ENCODE data around the gene XXYLT1. TPM values are rescaled to one million over a fixed set of nuclear protein-coding genes. Genes with fewer than 3 reads are reported as not detected.

The XXYLT1 gene
- polyA plus RNA-seq, 2 of the 4 experiments (the other 2 are of a cell fraction) = 11.9 to 12.0 TPM

DNA sequence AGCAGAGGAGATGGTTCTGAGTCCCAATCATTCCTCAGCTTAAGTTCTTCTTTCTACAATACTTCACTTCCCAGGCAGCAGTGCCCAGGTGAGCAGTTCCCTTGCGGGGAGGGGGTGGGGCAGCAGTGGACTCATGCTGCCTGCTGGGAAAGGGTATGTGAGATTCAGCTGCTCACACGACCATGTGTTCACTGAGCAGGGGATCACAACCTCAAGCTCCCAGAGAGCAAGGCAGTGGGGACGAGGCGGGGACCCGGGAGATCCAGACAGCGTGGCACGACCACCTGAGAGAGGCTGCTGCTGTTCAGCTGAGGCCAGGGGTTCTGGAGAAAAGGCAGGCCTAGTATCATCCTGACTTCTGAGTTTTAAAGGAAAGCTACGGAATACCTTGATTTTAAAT is 166.6 kb downstream of the XXYLT1 start:
- Histone ChIP-seq H3K4me2 (no peak overlapping the region), H3K4me3 (no peak overlapping the region), H3K4me1 (peaks cover 55% of the 10 kb centered on the region), H3K27ac (peak overlapping the region; percentile 22 to 89; a peak in 5 of 6 replicates), H3K9me3 (no peaks in the 10 kb centered on the region)
- TF ChIP-seq ZC3H11A (IDR thresholded peaks at IDR 0.05) = no peak
- TF ChIP-seq, protein P1, sequence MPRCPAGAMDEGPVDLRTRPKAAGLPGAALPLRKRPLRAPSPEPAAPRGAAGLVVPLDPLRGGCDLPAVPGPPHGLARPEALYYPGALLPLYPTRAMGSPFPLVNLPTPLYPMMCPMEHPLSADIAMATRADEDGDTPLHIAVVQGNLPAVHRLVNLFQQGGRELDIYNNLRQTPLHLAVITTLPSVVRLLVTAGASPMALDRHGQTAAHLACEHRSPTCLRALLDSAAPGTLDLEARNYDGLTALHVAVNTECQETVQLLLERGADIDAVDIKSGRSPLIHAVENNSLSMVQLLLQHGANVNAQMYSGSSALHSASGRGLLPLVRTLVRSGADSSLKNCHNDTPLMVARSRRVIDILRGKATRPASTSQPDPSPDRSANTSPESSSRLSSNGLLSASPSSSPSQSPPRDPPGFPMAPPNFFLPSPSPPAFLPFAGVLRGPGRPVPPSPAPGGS (IDR thresholded peaks at IDR 0.05) = no peak
- no peak for TF ChIP-seq JUNB (IDR thresholded peaks at IDR 0.05)
- no peak for TF ChIP-seq NFE2L2 (conservative IDR thresholded peaks at IDR 0.05; ENCODE audit: low read length)
- TF ChIP-seq RARB (CRISPR knock-in tag; IDR thresholded peaks at IDR 0.05) = no peak
- TF ChIP-seq CHD4 (IDR thresholded peaks at IDR 0.05; ENCODE audit: borderline replicate concordance) = no peak
- TF ChIP-seq HEYL (CRISPR knock-in tag; IDR thresholded peaks at IDR 0.05) = no peak
- no peak for TF ChIP-seq TFCP2L1 (CRISPR knock-in tag; IDR thresholded peaks at IDR 0.05)
- no peak for TF ChIP-seq KDM5A (IDR thresholded peaks at IDR 0.05)
- no peak for TF ChIP-seq CTCF (IDR thresholded peaks at IDR 0.05)
- TF ChIP-seq EHMT2 (IDR thresholded peaks at IDR 0.05; ENCODE audit: low read depth) = no peak
- no peak for TF ChIP-seq ZNF302 (CRISPR knock-in tag; IDR thresholded peaks at IDR 0.05)
- ATAC-seq = no peak
- FAIRE-seq = no peak
- ChIA-PET POLR2A (interaction anchor here (1.2 kb wide), 1 partner anchor 422 kb away, joined by 3 read pairs; no protein-coding TSS in a partner anchor), CTCF (interaction anchor here (0.8 to 5.5 kb wide), 3 partner anchors 15 to 421 kb away, joined by 3 to 59 read pairs (median 4); partner anchors contain the start of gene FAM43A)
- WGBS (ENCODE audit: missing lambda C conversion rate) = 97% methylated on average over 6 of the region's 8 CpGs
- no peak for DNase-seq (ENCODE audit: low read depth in 1 of 2, low spot score in 1 of 2)

DNA sequence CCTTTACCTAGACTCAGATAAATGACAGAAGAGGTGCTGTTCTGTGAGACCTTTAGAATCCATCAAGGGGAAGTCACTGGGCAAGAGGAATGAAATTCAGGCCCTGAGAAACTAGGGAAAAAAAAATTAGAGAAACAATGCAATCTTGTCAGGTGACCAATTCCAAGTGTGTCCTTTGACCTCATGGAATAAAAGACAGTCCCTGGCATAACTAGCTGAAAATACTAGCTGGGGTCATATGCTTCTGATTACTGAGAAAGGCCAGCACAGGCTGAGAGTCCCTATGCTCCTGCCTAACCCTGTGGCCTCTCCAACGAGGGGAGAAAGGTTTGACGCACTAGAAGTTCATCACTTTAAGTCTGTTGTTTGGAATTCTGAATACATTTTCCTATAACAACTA is 167.3 kb downstream of the XXYLT1 start:
- Histone ChIP-seq H3K4me3 (no peak overlapping the region), H3K27ac (peak overlapping the region; percentile 84 to 89; a peak in 5 of 6 replicates), H3K4me2 (no peak overlapping the region), H3K4me1 (peaks cover 55% of the 10 kb centered on the region), H3K9me3 (no peaks in the 10 kb centered on the region)
- ATAC-seq (no peak), DNase-seq (ENCODE audit: low read depth in 1 of 2, low spot score in 1 of 2) (no peak), FAIRE-seq (no peak)
- POLR2A ChIA-PET = no interaction called here
- CTCF ChIA-PET = interaction anchor here (5.5 kb wide), 1 partner anchor 420 kb away, joined by 59 read pairs; no protein-coding TSS in a partner anchor
- TF ChIP-seq FOXS1 (CRISPR knock-in tag; IDR thresholded peaks at IDR 0.05) (no peak), RNF2 (IDR thresholded peaks at IDR 0.05; ENCODE audit: borderline replicate concordance, low read depth) (no peak), HOXB13 (CRISPR knock-in tag; IDR thresholded peaks at IDR 0.05; ENCODE audit: low read depth) (no peak), EHMT2 (IDR thresholded peaks at IDR 0.05; ENCODE audit: low read depth) (no peak), RARB (CRISPR knock-in tag; IDR thresholded peaks at IDR 0.05) (no peak), RFX5 (IDR thresholded peaks at IDR 0.05) (no peak), CBX8 (IDR thresholded peaks at IDR 0.05) (no peak)
- TF ChIP-seq, protein P2, sequence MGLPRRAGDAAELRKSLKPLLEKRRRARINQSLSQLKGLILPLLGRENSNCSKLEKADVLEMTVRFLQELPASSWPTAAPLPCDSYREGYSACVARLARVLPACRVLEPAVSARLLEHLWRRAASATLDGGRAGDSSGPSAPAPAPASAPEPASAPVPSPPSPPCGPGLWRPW (IDR thresholded peaks at IDR 0.05) = no peak
- WGBS (ENCODE audit: missing lambda C conversion rate) = 97% methylated on average over 2 of the region's 2 CpGs

DNA sequence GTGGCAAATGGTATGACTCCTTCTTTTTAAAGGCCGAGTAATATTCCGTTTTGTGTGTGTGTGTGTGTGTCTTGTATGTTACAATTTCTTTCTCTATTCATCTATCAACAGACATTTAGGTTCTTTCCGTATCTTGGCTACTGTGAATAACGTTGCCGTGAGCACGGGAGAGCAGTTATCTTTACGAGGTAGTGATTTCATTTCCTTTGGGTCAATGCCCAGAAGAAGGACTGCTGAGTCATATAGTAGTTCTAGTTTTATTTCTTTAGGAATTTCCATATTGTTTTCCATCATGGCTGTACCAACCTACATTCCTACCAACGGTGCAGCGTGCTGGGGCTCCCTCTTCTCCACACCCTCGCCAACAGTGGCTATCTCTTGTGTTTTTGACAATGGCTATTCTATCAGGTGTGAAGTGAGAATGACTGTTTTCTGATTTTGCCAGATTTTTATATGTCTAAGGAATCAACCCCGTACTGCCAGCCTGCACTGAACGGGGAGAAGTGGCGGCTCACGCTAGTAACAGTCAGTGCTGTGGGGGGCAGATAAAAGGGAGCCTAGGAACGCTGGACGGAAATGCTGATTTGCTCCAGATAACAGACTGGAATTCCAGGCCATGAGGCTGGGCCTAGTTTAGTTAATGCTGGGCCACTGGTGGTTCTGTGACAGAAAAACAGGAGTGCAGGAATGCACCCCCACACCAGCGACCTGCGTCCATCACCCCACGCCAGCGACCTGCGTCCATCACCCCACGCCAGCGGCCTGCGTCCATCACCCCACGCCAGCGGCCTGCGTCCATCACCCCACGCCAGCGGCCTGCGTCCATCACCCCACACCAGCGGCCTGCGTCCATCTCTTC is 168.1 kb downstream of the XXYLT1 start:
- peak overlapping the region; percentile 47 for H3K4me2 ChIP-seq
- WGBS (ENCODE audit: missing lambda C conversion rate) = 66% methylated on average over 32 of the region's 32 CpGs
- peaks cover 55% of the 10 kb centered on the region for H3K4me1 ChIP-seq
- peak; percentile 50 to 82 for DNase-seq (ENCODE audit: low read depth in 1 of 2, low spot score in 1 of 2)
- no peak overlapping the region for H3K4me3 ChIP-seq
- ATAC-seq = peak; percentile 52 to 73
- peak overlapping the region; percentile 84 to 89 for H3K27ac ChIP-seq
- H3K9me3 ChIP-seq = no peaks in the 10 kb centered on the region
- ChIA-PET CTCF (no interaction called here), POLR2A (no interaction called here)
- FAIRE-seq = no peak
- TF ChIP-seq, protein P3, sequence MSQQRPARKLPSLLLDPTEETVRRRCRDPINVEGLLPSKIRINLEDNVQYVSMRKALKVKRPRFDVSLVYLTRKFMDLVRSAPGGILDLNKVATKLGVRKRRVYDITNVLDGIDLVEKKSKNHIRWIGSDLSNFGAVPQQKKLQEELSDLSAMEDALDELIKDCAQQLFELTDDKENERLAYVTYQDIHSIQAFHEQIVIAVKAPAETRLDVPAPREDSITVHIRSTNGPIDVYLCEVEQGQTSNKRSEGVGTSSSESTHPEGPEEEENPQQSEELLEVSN (IDR thresholded peaks at IDR 0.05; ENCODE audit: borderline replicate concordance, low read depth) = no peak
- TF ChIP-seq CHD2 (IDR thresholded peaks at IDR 0.05; ENCODE audit: low read length, partially characterized antibody) (no peak), TP53 (CRISPR knock-in tag; IDR thresholded peaks at IDR 0.05) (no peak), SMC3 (IDR thresholded peaks at IDR 0.05) (no peak), EHF (CRISPR knock-in tag; IDR thresholded peaks at IDR 0.05) (no peak; the same call in 1 of the 2 replicates), HOXA7 (CRISPR knock-in tag; IDR thresholded peaks at IDR 0.05) (no peak), RFX5 (IDR thresholded peaks at IDR 0.05) (no peak), NR3C1 (IDR thresholded peaks at IDR 0.05) (no peak), EHMT2 (IDR thresholded peaks at IDR 0.05; ENCODE audit: low read depth) (no peak), TFCP2L1 (CRISPR knock-in tag; IDR thresholded peaks at IDR 0.05) (no peak), RNF2 (IDR thresholded peaks at IDR 0.05; ENCODE audit: borderline replicate concordance, low read depth) (no peak), MAFK (IDR thresholded peaks at IDR 0.05; ENCODE audit: partially characterized antibody) (peak; percentile 97), GATA3 (IDR thresholded peaks at IDR 0.05; ENCODE audit: borderline replicate concordance) (no peak; the same call in 1 of the 2 replicates)
- TF ChIP-seq, protein P1 (IDR thresholded peaks at IDR 0.05) = no peak
- TF ChIP-seq, protein P4, sequence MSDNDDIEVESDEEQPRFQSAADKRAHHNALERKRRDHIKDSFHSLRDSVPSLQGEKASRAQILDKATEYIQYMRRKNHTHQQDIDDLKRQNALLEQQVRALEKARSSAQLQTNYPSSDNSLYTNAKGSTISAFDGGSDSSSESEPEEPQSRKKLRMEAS (IDR thresholded peaks at IDR 0.05) = peak; percentile 30; the same call in 1 of the 2 replicates
- TF ChIP-seq, protein P2 (IDR thresholded peaks at IDR 0.05) = no peak

All from A549 (cell line).